IMR-90 (cell line): ENCODE results near the gene CYP2W1. TPM values are rescaled to one million over a fixed set of nuclear protein-coding genes. Genes with fewer than 3 reads are reported as not detected.
"Not testable (repeated sequence)": the region's sequence is repeated elsewhere in the genome, so short reads cannot be mapped to it uniquely, and the experiment has no call there.

ENCODE experiments used
- ATAC-seq: fragments of 200-7000 bp; cut with Tn5 transposase; 2 replicates; pipeline ENCODE4 v1.9.1; 2020; ENCODE audit warnings: low read depth, mild to moderate bottlenecking, moderate library complexity
- BruUV-seq: library from RNA; stranded (reverse); fragments of 400-500 nt; replicated peaks from 2 replicates; lab custom pipeline; 2021; lab: Mats Ljungman, UMichigan
- CTCF ChIA-PET: fragments of 300-600 bp; formaldehyde crosslinking; extraction: SDS; loops from one replicate; lab custom pipeline; 2021; ENCODE audit warnings: antibody characterized with exemption; lab: Yijun Ruan, JAX
- POLR2A ChIA-PET: fragments of 300-600 bp; sonication (Branson Sonifier 250); formaldehyde crosslinking; loops from one replicate; lab custom pipeline; 2022; ENCODE audit warnings: antibody characterized with exemption; ENCODE audit not compliant: unreplicated experiment; lab: Charles Lee
- DNase-seq: peaks from one replicate; pipeline ENCODE4 v3.0.0; 2013
- H2AFZ ChIP-seq: replicated peaks from 2 replicates; pipeline ENCODE3; 2013; ENCODE audit warnings: low read length, mild to moderate bottlenecking; ENCODE audit not compliant: poor library complexity
- H2AK5ac ChIP-seq: 2 replicates; pipeline ENCODE4 v1.6.1; 2013; ENCODE audit warnings: low read depth, low read length, inconsistent platforms
- H2AK9ac ChIP-seq: replicated peaks from 2 replicates; pipeline ENCODE3; 2013; ENCODE audit warnings: mild to moderate bottlenecking, low read depth, low read length, moderate library complexity; ENCODE audit not compliant: poor library complexity
- H2BK120ac ChIP-seq: 2 replicates; pipeline ENCODE4 v1.6.1; 2013; ENCODE audit warnings: low read depth, low read length, inconsistent platforms
- H2BK15ac ChIP-seq: 3 replicates; pipeline ENCODE4 v1.6.1; 2013; ENCODE audit warnings: low read depth, low read length, inconsistent platforms
- H2BK20ac ChIP-seq: 2 replicates; pipeline ENCODE4 v1.6.1; 2013; ENCODE audit warnings: low read depth, mild to moderate bottlenecking, inconsistent platforms, low read length, moderate library complexity
- H2BK5ac ChIP-seq: 2 replicates; pipeline ENCODE4 v1.6.1; 2013; ENCODE audit warnings: mild to moderate bottlenecking, low read depth, low read length, inconsistent platforms; ENCODE audit not compliant: poor library complexity, severe bottlenecking
- H3K14ac ChIP-seq: replicated peaks from 2 replicates; pipeline ENCODE4 v1.6.1; 2013; ENCODE audit warnings: low read depth, low read length, inconsistent platforms
- H3K18ac ChIP-seq: 2 replicates; pipeline ENCODE4 v1.6.1; 2013; ENCODE audit warnings: low read depth, low read length, control low read depth
- H3K23ac ChIP-seq: 2 replicates; pipeline ENCODE4 v1.6.1; 2013; ENCODE audit warnings: low read depth, low read length, inconsistent platforms
- H3K27ac ChIP-seq: 2 replicates; pipeline ENCODE4 v1.5.1; 2013; ENCODE audit warnings: mild to moderate bottlenecking, control low read depth, low read length; ENCODE audit not compliant: insufficient read depth
- H3K27me3 ChIP-seq: 2 replicates; pipeline ENCODE4 v1.6.1; 2013; ENCODE audit warnings: low read length; ENCODE audit not compliant: control insufficient read depth, insufficient read depth
- H3K36me3 ChIP-seq: 2 replicates; pipeline ENCODE4 v1.6.1; 2013; ENCODE audit warnings: low read length, mixed read lengths; ENCODE audit not compliant: control insufficient read depth, insufficient read depth
- H3K4ac ChIP-seq: 2 replicates; pipeline ENCODE4 v1.6.1; 2013; ENCODE audit warnings: low read depth, low read length, inconsistent platforms
- H3K4me1 ChIP-seq: 2 replicates; pipeline ENCODE4 v1.6.1; 2013; ENCODE audit warnings: low read length, mixed read lengths; ENCODE audit not compliant: control insufficient read depth, insufficient read depth
- H3K4me2 ChIP-seq: 2 replicates; pipeline ENCODE4 v1.6.1; 2013; ENCODE audit warnings: low read depth, mild to moderate bottlenecking, control low read depth, low read length, moderate library complexity
- H3K4me3 ChIP-seq: 2 replicates; pipeline ENCODE4 v1.5.1; 2013; ENCODE audit warnings: low read depth, mild to moderate bottlenecking, control low read depth, low read length, moderate library complexity; ENCODE audit not compliant: insufficient read depth
- H3K56ac ChIP-seq: 2 replicates; pipeline ENCODE4 v1.6.1; 2013; ENCODE audit warnings: low read length, inconsistent platforms; ENCODE audit not compliant: insufficient read depth; ENCODE audit errors: extremely low read depth
- H3K79me1 ChIP-seq, 2 experiments: 2 replicates each; pipeline ENCODE4 v1.6.1; 2013; ENCODE audit warnings: low read length in 2 of 2, inconsistent platforms in 1 of 2, low read depth in 1 of 2
- H3K9ac ChIP-seq: 2 replicates; pipeline ENCODE4 v1.6.1; 2013; ENCODE audit warnings: low read depth, low read length, control low read depth
- H3K9me1 ChIP-seq: 2 replicates; pipeline ENCODE4 v1.6.1; 2013; ENCODE audit warnings: low read length, inconsistent platforms; ENCODE audit not compliant: insufficient read depth
- H3K9me3 ChIP-seq: 2 replicates; pipeline ENCODE4 v1.6.1; 2013; ENCODE audit warnings: low read length; ENCODE audit not compliant: control insufficient read depth, insufficient read depth
- H4K20me1 ChIP-seq: 2 replicates; pipeline ENCODE4 v1.6.1; 2013; ENCODE audit warnings: low read length, inconsistent platforms; ENCODE audit not compliant: insufficient read depth
- H4K5ac ChIP-seq: 2 replicates; pipeline ENCODE4 v1.6.1; 2013; ENCODE audit warnings: mild to moderate bottlenecking, low read depth, low read length, control low read depth
- H4K8ac ChIP-seq, 2 experiments: 2 replicates each; pipeline ENCODE4 v1.6.1; 2013; ENCODE audit warnings: low read depth in 2 of 2, low read length in 2 of 2, control low read depth in 1 of 2, inconsistent platforms in 1 of 2
- H4K91ac ChIP-seq: 2 replicates; pipeline ENCODE4 v1.6.1; 2013; ENCODE audit warnings: low read depth, low read length, inconsistent platforms; ENCODE audit not compliant: insufficient read depth
- CEBPB ChIP-seq: IDR thresholded peaks from 2 replicates; pipeline ENCODE4 v1.6.1; 2012; ENCODE audit warnings: low read depth, low read length, improper control_type of control experiment
- FOS ChIP-seq: fragments of 150-350 bp; IDR thresholded peaks from 2 replicates; pipeline ENCODE4 v1.6.1; 2016; ENCODE audit warnings: low read depth, low read length
- MXI1 ChIP-seq: IDR thresholded peaks from 2 replicates; pipeline ENCODE4 v1.6.1; 2012; ENCODE audit warnings: low read depth, mild to moderate bottlenecking, low read length, moderate library complexity, borderline replicate concordance
- WGBS, 2 experiments: methylation state at CpG; one replicate each; pipeline versions ENCODE4 v1.1.5 to v1.1.7; 2013; ENCODE audit warnings: missing lambda C conversion rate in 2 of 2; ENCODE audit not compliant: insufficient read length in 1 of 2; ENCODE audit errors: extremely low coverage in 2 of 2; 5-methylcytosine and 5-hydroxymethylcytosine counted together
- dilution Hi-C: fragments of 300-500 bp; cut with HindIII; formaldehyde crosslinking; loops from one replicate; pipeline ENCODE4 v1.14.3; 2018; ENCODE audit warnings: low sequenced_read_pairs; ENCODE audit not compliant: unreplicated experiment
- in situ Hi-C: fragments of 300-500 bp; cut with MboI; formaldehyde crosslinking; loops from 3 replicates; pipeline ENCODE4 v1.14.3; 2019; ENCODE audit warnings: low sequenced_read_pairs, inconsistent platforms, mixed read lengths
- intact Hi-C: fragments of 100-400 bp; cut with micrococcal nuclease; formaldehyde crosslinking; loops from 2 replicates; pipeline ENCODE4 v1.10.0; 2022
- polyA plus RNA-seq, 3 experiments: library from polyadenylated mRNA; depleted of rRNA; stranded (reverse); fragments of >200 nt; gene quantifications; 2 replicates each; pipeline ENCODE4 v1.2.3, GENCODE V29; 2012; ENCODE audit warnings: low replicate concordance in 1 of 3
- total RNA-seq: library from RNA; depleted of rRNA; stranded (reverse); fragments of >200 nt; gene quantifications from 2 replicates; pipeline ENCODE4 v1.2.3, GENCODE V29; 2012
- TF ChIP-seq, protein P1 (sequence below): conservative IDR thresholded peaks from 2 replicates; pipeline ENCODE4 v1.5.1; 2012; ENCODE audit warnings: mild to moderate bottlenecking, low read depth, low read length, improper control_type of control experiment

Gene CYP2W1
- total and polyA plus RNA-seq, 2 of the 4 experiments (the other 2 are of a cell fraction) = not detected

DNA sequence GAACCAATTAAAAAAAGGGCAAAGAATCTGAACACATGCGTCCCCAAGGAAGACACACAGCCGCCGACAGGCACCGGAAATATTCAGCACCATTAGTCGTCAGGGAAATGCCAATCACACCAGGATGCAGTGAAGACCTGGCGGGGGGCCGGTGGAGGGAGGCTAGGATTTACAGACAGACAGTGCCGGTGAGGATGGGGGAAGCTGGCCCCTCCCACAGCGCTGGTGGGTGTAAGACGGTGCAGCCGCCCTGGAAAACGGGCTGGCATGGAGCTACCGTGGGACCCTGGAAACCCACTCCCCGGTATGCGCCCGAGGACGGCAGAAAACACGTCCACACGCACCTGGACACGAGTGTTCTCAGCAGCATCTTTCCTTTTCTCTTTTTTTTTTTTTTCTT is 23.7 kb upstream of the CYP2W1 start:
- TF ChIP-seq MXI1 (no peak), CEBPB (no peak), FOS (no peak)
- TF ChIP-seq, protein P1, sequence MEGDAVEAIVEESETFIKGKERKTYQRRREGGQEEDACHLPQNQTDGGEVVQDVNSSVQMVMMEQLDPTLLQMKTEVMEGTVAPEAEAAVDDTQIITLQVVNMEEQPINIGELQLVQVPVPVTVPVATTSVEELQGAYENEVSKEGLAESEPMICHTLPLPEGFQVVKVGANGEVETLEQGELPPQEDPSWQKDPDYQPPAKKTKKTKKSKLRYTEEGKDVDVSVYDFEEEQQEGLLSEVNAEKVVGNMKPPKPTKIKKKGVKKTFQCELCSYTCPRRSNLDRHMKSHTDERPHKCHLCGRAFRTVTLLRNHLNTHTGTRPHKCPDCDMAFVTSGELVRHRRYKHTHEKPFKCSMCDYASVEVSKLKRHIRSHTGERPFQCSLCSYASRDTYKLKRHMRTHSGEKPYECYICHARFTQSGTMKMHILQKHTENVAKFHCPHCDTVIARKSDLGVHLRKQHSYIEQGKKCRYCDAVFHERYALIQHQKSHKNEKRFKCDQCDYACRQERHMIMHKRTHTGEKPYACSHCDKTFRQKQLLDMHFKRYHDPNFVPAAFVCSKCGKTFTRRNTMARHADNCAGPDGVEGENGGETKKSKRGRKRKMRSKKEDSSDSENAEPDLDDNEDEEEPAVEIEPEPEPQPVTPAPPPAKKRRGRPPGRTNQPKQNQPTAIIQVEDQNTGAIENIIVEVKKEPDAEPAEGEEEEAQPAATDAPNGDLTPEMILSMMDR = no peak
- no peak for DNase-seq
- H2AK5ac ChIP-seq = no peak overlapping the region
- no peak overlapping the region for H2AFZ ChIP-seq
- H4K8ac ChIP-seq = no peak overlapping the region
- dilution Hi-C loops = no loop called here
- H3K9ac ChIP-seq = no peak overlapping the region
- no peaks in the 10 kb centered on the region for H3K9me1 ChIP-seq
- H4K20me1 ChIP-seq = peaks cover 6% of the 10 kb centered on the region
- no peaks in the 10 kb centered on the region for H3K9me3 ChIP-seq
- no peak overlapping the region for H2BK120ac ChIP-seq
- no peak overlapping the region for H2BK15ac ChIP-seq
- ChIA-PET CTCF (interaction anchor here (0.7 kb wide), 1 partner anchor 146 kb away, joined by 3 read pairs; no protein-coding TSS in a partner anchor), POLR2A (no interaction called here)
- H3K4me2 ChIP-seq = no peak overlapping the region
- in situ Hi-C loops = no loop called here
- intact Hi-C loops = no loop called here
- WGBS, 2 experiments = 77% methylated on average over 8 of the region's 20 CpGs; no CpG with 5 or more reads in 1 of the 2 experiments
- H3K23ac ChIP-seq = no peak overlapping the region
- no peak overlapping the region for H3K27ac ChIP-seq
- H3K4ac ChIP-seq = no peak overlapping the region
- no peak overlapping the region for H2BK5ac ChIP-seq
- no peak overlapping the region for H3K18ac ChIP-seq
- peaks cover 15% of the 10 kb centered on the region for H3K27me3 ChIP-seq
- no peak overlapping the region for H3K4me3 ChIP-seq
- H2BK20ac ChIP-seq = no peak overlapping the region
- no peaks in the 10 kb centered on the region for H3K36me3 ChIP-seq
- H3K79me1 ChIP-seq = no peaks in the 10 kb centered on the region
- H3K56ac ChIP-seq = no peak overlapping the region
- H4K91ac ChIP-seq = no peak overlapping the region
- no peak overlapping the region for H4K5ac ChIP-seq
- no peak overlapping the region for H2AK9ac ChIP-seq
- no TSS peak for BruUV-seq
- no peaks in the 10 kb centered on the region for H3K4me1 ChIP-seq
- no peak for ATAC-seq
- no peak overlapping the region for H3K14ac ChIP-seq

DNA sequence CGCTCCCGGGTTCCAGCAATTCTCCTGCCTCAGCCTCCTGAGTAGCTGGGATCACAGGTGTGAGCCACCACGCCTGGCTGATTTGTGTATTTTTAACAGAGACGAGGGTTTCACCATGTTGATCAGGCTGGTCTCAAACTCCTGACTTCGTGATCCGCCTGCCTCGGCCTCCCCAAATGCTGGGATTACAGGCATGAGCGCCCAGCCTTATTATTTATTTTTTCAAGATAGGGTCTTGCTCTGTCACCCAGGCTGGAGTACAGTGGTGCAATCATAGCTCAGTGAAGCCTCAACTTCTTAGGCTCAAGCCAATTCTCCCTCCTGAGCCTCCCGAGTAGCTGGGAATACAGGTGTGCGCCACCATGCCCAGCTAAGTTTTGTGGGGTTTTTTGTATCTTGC is 23.2 kb upstream of the CYP2W1 start:
- H3K79me1 ChIP-seq, in situ Hi-C loops: not testable (repeated sequence)
- CTCF ChIA-PET = interaction anchor here (0.7 kb wide), 1 partner anchor 147 kb away, joined by 3 read pairs; no protein-coding TSS in a partner anchor

More for the DNA sequence above, 23.2 kb upstream of the CYP2W1 start:
- DNase-seq, H2BK120ac ChIP-seq, intact Hi-C loops, H4K5ac ChIP-seq, H2BK5ac ChIP-seq, H3K4me1 ChIP-seq, H4K91ac ChIP-seq, H3K9ac ChIP-seq, POLR2A ChIA-PET, dilution Hi-C loops, H2BK15ac ChIP-seq, H3K27ac ChIP-seq, H3K4ac ChIP-seq, H3K4me2 ChIP-seq, H2AFZ ChIP-seq, H3K9me1 ChIP-seq, H3K36me3 ChIP-seq, H3K23ac ChIP-seq, H3K4me3 ChIP-seq, BruUV-seq, H4K20me1 ChIP-seq, H3K14ac ChIP-seq, H2BK20ac ChIP-seq, H3K9me3 ChIP-seq, H3K56ac ChIP-seq, H2AK5ac ChIP-seq, H2AK9ac ChIP-seq, H3K18ac ChIP-seq, ATAC-seq, H4K8ac ChIP-seq: not testable (repeated sequence)
- H3K27me3 ChIP-seq = peaks cover 15% of the 10 kb centered on the region
- WGBS, 2 experiments = 90% methylated on average over 2 of the region's 10 CpGs; no CpG with 5 or more reads in 1 of the 2 experiments
